Smooth muscle cell of trachea (primary cell): ENCODE data around the gene SMCR8. TPM values are rescaled to one million over a fixed set of nuclear protein-coding genes. Genes with fewer than 3 reads are reported as not detected.

Experiments
- total RNA-seq: library from RNA; depleted of rRNA; stranded (reverse); fragments of >200 nt; gene quantifications from 2 replicates; pipeline ENCODE4 v1.2.1, GENCODE V29; 2014

The SMCR8 gene
- 18.5 and 27.1 TPM in 2 replicates for total RNA-seq

DNA sequence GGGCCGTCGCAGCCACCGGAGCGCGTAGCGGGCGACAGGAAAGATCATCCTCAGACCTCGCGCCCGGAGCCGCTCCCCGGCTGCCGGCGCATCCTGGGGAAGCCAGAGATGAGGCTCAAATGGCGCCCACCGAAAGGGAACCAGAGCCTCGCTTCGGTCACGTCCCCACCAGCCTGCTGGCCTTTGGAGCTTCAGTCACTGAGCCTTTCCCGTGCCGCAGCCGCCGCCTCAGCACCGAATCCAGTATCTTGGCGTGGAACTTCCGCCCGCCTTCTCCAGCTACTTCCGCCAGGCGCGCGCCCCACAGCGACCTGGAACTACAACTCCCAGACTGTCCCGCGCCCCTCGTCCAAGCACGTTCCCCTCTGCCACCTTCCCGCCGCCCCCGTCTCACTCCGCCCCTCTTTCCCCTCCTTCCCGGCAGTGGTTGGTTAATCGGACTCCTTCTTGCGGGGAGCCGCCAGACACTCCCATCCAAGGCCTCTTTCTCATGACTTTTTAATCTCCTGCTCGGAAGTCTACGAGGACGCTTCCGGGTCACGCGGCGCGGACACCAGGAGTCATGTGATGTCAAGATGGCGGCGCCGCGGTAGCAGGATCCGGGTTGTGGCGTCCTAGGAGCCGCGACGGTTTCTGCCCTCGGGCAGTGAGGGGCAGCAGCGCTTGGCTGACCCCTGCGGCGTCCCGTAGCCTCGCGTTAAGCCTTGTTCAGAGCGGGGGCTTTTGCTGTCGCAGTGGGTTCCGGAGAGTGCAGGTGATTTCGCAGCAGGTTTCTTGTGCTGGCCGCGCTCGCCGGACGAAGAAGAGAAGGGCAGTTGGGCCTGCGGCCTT lies at the start of gene SMCR8, which contains the start of gene TOP3A:
Gene SMCR8 (plus strand): TSS at position 563 of the 831 bp plus-strand sequence. CDS start 497 bp downstream, outside the sequence.
Gene TOP3A (minus strand): TSS at position 264 of the 831 bp plus-strand sequence. CDS start 216 bp downstream, at position 48.

GRCh38 chr17:18363101-18364049 lies 48.3 kb downstream of the SMCR8 start, which contains the start of gene SHMT1:
Gene SHMT1 (minus strand): TSS chr17:18363550. CDS start chr17:18355981, 7,569 bp downstream.

Other genes starting within 250 kb of the SMCR8 start
- 43.3 and 47.6 TPM in 2 replicates for gene DRG2, start 227.3 kb upstream of the SMCR8 start, total RNA-seq
- gene MYO15A, start 206.5 kb upstream of the SMCR8 start, total RNA-seq, result 2.2 and 3.6 TPM in 2 replicates
- 95.6 and 148 TPM in 2 replicates for gene ALKBH5, start 131.5 kb upstream of the SMCR8 start, total RNA-seq
- gene LLGL1, start 89.7 kb upstream of the SMCR8 start, total RNA-seq, result 46.8 and 65.0 TPM in 2 replicates
- gene FLII, start 56.6 kb upstream of the SMCR8 start, total RNA-seq, result 371 and 453 TPM in 2 replicates
- 21.3 and 30.5 TPM in 2 replicates for gene MIEF2, start 54.6 kb upstream of the SMCR8 start, total RNA-seq
- 18.5 and 29.5 TPM in 2 replicates for gene TOP3A, start 299 bp upstream of the SMCR8 start, total RNA-seq
- gene SHMT1, start 48.3 kb downstream of the SMCR8 start, total RNA-seq, result 7.4 and 19.9 TPM in 2 replicates
- gene EVPLL, start 62.5 kb downstream of the SMCR8 start, total RNA-seq, result not detected in 2 replicates
- gene LGALS9C, start 161.5 kb downstream of the SMCR8 start, total RNA-seq, result not detected in 2 replicates